ENCODE measurements around the gene SLC22A23. TPM values are rescaled to one million over a fixed set of nuclear protein-coding genes. Genes with fewer than 3 reads are reported as not detected.

SLC22A23 gene
- total RNA-seq, 1 donor from 2014 or later = 19.4 TPM

DNA sequence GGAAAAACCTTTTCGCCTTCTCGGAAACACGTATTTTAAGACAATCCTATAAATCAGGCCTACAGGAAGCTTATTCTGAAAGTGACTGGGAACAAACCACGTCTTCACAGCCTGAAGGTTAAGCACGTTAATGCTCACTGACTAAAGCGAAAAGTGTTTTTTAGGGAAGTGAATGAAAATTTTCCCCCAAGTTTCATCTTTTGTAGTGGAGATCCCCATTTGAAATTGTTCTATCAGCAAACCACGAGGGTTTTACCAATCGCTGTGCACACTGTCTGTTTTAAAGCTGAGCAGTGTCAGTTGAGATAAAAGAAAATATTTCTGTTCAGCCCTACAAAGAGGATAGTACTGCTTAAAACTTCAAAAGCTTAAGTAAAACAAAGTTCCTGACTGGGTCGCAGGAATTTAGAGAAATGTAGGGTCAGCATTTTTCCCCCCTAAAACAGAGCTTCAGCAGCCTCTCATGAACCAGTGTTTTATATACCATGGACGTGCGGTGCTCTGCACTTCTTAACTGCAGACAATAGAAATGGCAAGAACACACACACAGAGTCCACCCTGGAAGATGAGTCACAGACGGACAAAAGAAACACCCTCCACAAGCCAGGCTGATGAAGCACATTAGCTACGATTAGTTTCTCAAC, 34.9 kb downstream of the SLC22A23 start:
- TF ChIP-seq CTCF (IDR thresholded peaks at IDR 0.05; ENCODE audit: unreplicated experiment) = no peak
- peaks cover 13% of the 10 kb centered on the region for H3K4me1 Mint-ChIP-seq (ENCODE audit: low read depth)
- no peak overlapping the region for H3K27ac Mint-ChIP-seq
- DNase-seq (ENCODE audit: low spot score, unreplicated experiment) = no peak
- H3K4me3 Mint-ChIP-seq (ENCODE audit: low read depth) = no peak overlapping the region
- no peaks in the 10 kb centered on the region for H3K36me3 Mint-ChIP-seq (ENCODE audit: insufficient read depth)
- H3K9me3 Mint-ChIP-seq (ENCODE audit: low read depth) = no peaks in the 10 kb centered on the region
- H3K27me3 Mint-ChIP-seq = peaks cover 16% of the 10 kb centered on the region

DNA sequence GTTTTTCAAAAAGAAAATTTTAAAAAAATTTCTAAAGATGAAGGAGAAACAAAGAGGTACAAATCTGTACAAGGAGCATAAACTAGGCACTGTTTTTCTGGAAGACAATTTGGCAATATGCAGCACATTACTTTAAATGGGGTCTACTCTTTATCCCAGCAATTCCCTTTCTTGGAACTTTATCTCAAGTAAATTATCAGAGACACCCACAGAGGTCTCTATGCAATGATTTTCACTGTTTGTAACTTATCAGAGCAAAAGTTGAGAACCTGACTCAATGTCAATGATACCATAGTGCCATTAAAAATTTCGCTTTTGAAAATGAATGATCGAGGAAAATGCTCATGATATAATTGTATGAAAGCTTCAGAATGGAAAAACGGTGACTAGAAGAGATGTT, 35.7 kb downstream of the SLC22A23 start:
- DNase-seq (ENCODE audit: low spot score, unreplicated experiment) = no peak
- Mint-ChIP-seq H3K4me3 (ENCODE audit: low read depth) (no peak overlapping the region), H3K36me3 (ENCODE audit: insufficient read depth) (no peaks in the 10 kb centered on the region), H3K4me1 (ENCODE audit: low read depth) (peaks cover 13% of the 10 kb centered on the region), H3K27me3 (peaks cover 16% of the 10 kb centered on the region), H3K9me3 (ENCODE audit: low read depth) (no peaks in the 10 kb centered on the region), H3K27ac (no peak overlapping the region)
- no peak for TF ChIP-seq CTCF (IDR thresholded peaks at IDR 0.05; ENCODE audit: unreplicated experiment)

GRCh38 chr6:3419624-3420272, 37.1 kb downstream of the SLC22A23 start:
- no peak overlapping the region for H3K27ac Mint-ChIP-seq
- no peak for DNase-seq (ENCODE audit: low spot score, unreplicated experiment)
- no peaks in the 10 kb centered on the region for H3K36me3 Mint-ChIP-seq (ENCODE audit: insufficient read depth)
- H3K4me1 Mint-ChIP-seq (ENCODE audit: low read depth) = peaks cover 16% of the 10 kb centered on the region
- no peak for TF ChIP-seq CTCF (IDR thresholded peaks at IDR 0.05; ENCODE audit: unreplicated experiment)
- H3K4me3 Mint-ChIP-seq (ENCODE audit: low read depth) = no peak overlapping the region
- H3K9me3 Mint-ChIP-seq (ENCODE audit: low read depth) = no peaks in the 10 kb centered on the region
- H3K27me3 Mint-ChIP-seq = peaks cover 16% of the 10 kb centered on the region

- Mint-ChIP-seq H3K9me3 (ENCODE audit: low read depth) (no peaks in the 10 kb centered on the region), H3K27me3 (peaks cover 12% of the 10 kb centered on the region), H3K27ac (no peak overlapping the region), H3K36me3 (ENCODE audit: insufficient read depth) (no peaks in the 10 kb centered on the region), H3K4me3 (ENCODE audit: low read depth) (no peak overlapping the region), H3K4me1 (ENCODE audit: low read depth) (peaks cover 17% of the 10 kb centered on the region)
- DNase-seq (ENCODE audit: low spot score, unreplicated experiment) = no peak
- TF ChIP-seq CTCF (IDR thresholded peaks at IDR 0.05; ENCODE audit: unreplicated experiment) = no peak
Measured at GRCh38 chr6:3418496-3419060, 38.3 kb downstream of the SLC22A23 start.

DNA sequence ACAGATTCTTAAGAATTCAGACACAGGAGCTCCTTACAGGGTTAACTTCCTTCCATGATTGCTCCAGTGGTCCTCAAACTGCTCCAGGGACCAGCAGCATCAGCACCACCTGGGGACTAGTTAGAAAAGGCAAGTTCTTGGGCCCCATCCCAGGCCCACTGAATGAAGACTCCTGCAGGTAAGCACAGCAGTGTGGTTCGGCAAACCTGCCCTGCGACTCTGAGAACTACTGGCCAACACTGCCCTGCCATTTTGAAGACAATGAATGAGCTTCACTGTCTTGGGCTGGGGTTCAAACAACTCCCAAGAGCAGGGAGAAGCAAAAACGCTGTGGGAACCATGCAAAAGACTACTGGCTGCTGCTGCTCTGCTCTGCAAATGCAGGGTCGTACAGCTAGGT, 39.4 kb downstream of the SLC22A23 start:
- peaks cover 5% of the 10 kb centered on the region for H3K9me3 Mint-ChIP-seq (ENCODE audit: low read depth)
- H3K36me3 Mint-ChIP-seq (ENCODE audit: insufficient read depth) = peaks cover 6% of the 10 kb centered on the region
- no peak overlapping the region for H3K4me3 Mint-ChIP-seq (ENCODE audit: low read depth)
- H3K27ac Mint-ChIP-seq = no peak overlapping the region
- peaks cover 19% of the 10 kb centered on the region for H3K4me1 Mint-ChIP-seq (ENCODE audit: low read depth)
- no peak for TF ChIP-seq CTCF (IDR thresholded peaks at IDR 0.05; ENCODE audit: unreplicated experiment)
- no peak for DNase-seq (ENCODE audit: low spot score, unreplicated experiment)
- peaks cover 1% of the 10 kb centered on the region for H3K27me3 Mint-ChIP-seq
